ENCODE data around the gene SBF1.

- TF ChIP-seq POLR2A (IDR thresholded peaks at IDR 0.05), result no peak
- no peak for TF ChIP-seq CTCF (IDR thresholded peaks at IDR 0.05)
Measured at GRCh38 chr22:50503475-50504145, 28.8 kb upstream of the SBF1 start.
